Stimulated activated CD8-positive, alpha-beta memory T cell treated with anti-CD3 and anti-CD28 coated beads, Interleukin-15, amount 100 ng/mL, for 1 hour (primary cell): ENCODE data around the gene RAB27B.
"Not testable (repeated sequence)": the region's sequence is repeated elsewhere in the genome, so short reads cannot be mapped to it uniquely, and the experiment has no call there.

Experiments used
- DNase-seq: peaks from one replicate; pipeline ENCODE4 v3.0.0-alpha.2; 2020; ENCODE audit warnings: low read depth

Gene RAB27B

GRCh38 chr18:54828281-54828881 is at the start of gene RAB27B:
Gene RAB27B (plus strand): TSS chr18:54828477. CDS start chr18:54877586, 49,109 bp downstream.
- peak; percentile 22 for DNase-seq

GRCh38 chr18:54780285-54780861 is 47.9 kb upstream of the RAB27B start:
- no peak for DNase-seq

GRCh38 chr18:54780970-54781369 is 47.3 kb upstream of the RAB27B start:
- DNase-seq: no peak

GRCh38 chr18:54783139-54783538 is 45.1 kb upstream of the RAB27B start:
- no peak for DNase-seq

- DNase-seq: no peak
Measured at GRCh38 chr18:54786206-54786605, 42.1 kb upstream of the RAB27B start.

- no peak for DNase-seq
Measured at GRCh38 chr18:54787121-54787520, 41.2 kb upstream of the RAB27B start.

- no peak for DNase-seq
Measured at GRCh38 chr18:54787616-54788015, 40.7 kb upstream of the RAB27B start.

- DNase-seq: no peak
Measured at GRCh38 chr18:54790109-54790508, 38.2 kb upstream of the RAB27B start.

GRCh38 chr18:54791657-54792056 is 36.6 kb upstream of the RAB27B start:
- no peak for DNase-seq

GRCh38 chr18:54792079-54792478 is 36.2 kb upstream of the RAB27B start:
- no peak for DNase-seq

GRCh38 chr18:54794823-54795222 is 33.5 kb upstream of the RAB27B start:
- no peak for DNase-seq

GRCh38 chr18:54798186-54798585 is 30.1 kb upstream of the RAB27B start:
- no peak for DNase-seq

GRCh38 chr18:54801374-54801773 is 26.9 kb upstream of the RAB27B start:
- no peak for DNase-seq

GRCh38 chr18:54802178-54802577 is 26.1 kb upstream of the RAB27B start:
- DNase-seq: no peak

- DNase-seq: no peak
Measured at GRCh38 chr18:54802686-54803395, 25.4 kb upstream of the RAB27B start.

- DNase-seq: no peak
Measured at GRCh38 chr18:54805571-54806334, 22.5 kb upstream of the RAB27B start.

- no peak for DNase-seq
Measured at GRCh38 chr18:54806526-54806925, 21.8 kb upstream of the RAB27B start.

GRCh38 chr18:54807303-54807702 is 21.0 kb upstream of the RAB27B start:
- no peak for DNase-seq

GRCh38 chr18:54810662-54811061 is 17.6 kb upstream of the RAB27B start:
- DNase-seq: not testable (repeated sequence)

GRCh38 chr18:54812885-54813284 is 15.4 kb upstream of the RAB27B start:
- no peak for DNase-seq

- no peak for DNase-seq
Measured at GRCh38 chr18:54813305-54813704, 15.0 kb upstream of the RAB27B start.

GRCh38 chr18:54813977-54814565 is 14.2 kb upstream of the RAB27B start:
- DNase-seq: no peak
